ENCODE data around the gene PDS5B.

- TF ChIP-seq POLR2A (IDR thresholded peaks at IDR 0.05) (no peak), CTCF (IDR thresholded peaks at IDR 0.05) (no peak)
These were observed 144.8 kb downstream of the PDS5B start for GRCh38 chr13:32731074-32731473.

Data from gastroesophageal sphincter (tissue), 3 donors.